Fibroblast of villous mesenchyme (primary cell): Measurements from ENCODE around the gene STK33. TPM values are rescaled to one million over a fixed set of nuclear protein-coding genes. Genes with fewer than 3 reads are reported as not detected.

ENCODE experiments used
- DNase-seq: peaks from one replicate; pipeline ENCODE4 v3.0.0-alpha.2; 2010; ENCODE audit warnings: low read depth
- H3K4me3 ChIP-seq: 2 replicates; pipeline ENCODE4 v1.5.1; 2011; ENCODE audit warnings: low read depth, mild to moderate bottlenecking, low read length
- total RNA-seq: library from RNA; depleted of rRNA; stranded (reverse); fragments of >200 nt; gene quantifications from 2 replicates; pipeline ENCODE4 v1.2.3, GENCODE V29; 2012
- TF ChIP-seq, protein P1 (sequence below): IDR thresholded peaks from 2 replicates; pipeline ENCODE4 v1.5.1; 2012; ENCODE audit warnings: low read depth, mild to moderate bottlenecking, low read length; ENCODE audit not compliant: insufficient read depth

Gene STK33
- total RNA-seq, 1 donor, result 5.6 TPM

DNA sequence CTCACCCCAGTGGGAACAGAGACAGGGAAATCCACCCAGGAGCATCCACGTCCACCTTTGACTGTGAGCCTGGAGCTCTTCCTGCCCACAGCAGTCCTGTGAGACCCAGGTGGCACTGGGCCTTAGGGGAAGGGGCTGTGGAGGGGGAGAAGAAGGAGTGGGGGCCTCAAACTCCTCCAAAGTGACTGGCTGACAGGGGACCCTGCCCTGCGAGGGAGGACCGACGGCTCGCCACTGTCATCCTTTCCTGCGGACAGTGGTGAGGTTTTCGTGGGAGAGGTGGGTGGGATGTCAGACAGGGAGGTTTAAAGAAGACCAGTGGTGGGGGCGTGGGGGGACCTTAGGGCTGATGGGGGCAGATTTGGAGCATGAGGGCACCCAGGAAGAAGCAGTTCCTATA is 237.8 kb downstream of the STK33 start:
- DNase-seq, result no peak
- TF ChIP-seq, protein P1, sequence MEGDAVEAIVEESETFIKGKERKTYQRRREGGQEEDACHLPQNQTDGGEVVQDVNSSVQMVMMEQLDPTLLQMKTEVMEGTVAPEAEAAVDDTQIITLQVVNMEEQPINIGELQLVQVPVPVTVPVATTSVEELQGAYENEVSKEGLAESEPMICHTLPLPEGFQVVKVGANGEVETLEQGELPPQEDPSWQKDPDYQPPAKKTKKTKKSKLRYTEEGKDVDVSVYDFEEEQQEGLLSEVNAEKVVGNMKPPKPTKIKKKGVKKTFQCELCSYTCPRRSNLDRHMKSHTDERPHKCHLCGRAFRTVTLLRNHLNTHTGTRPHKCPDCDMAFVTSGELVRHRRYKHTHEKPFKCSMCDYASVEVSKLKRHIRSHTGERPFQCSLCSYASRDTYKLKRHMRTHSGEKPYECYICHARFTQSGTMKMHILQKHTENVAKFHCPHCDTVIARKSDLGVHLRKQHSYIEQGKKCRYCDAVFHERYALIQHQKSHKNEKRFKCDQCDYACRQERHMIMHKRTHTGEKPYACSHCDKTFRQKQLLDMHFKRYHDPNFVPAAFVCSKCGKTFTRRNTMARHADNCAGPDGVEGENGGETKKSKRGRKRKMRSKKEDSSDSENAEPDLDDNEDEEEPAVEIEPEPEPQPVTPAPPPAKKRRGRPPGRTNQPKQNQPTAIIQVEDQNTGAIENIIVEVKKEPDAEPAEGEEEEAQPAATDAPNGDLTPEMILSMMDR, result no peak
- no peak overlapping the region for H3K4me3 ChIP-seq

DNA sequence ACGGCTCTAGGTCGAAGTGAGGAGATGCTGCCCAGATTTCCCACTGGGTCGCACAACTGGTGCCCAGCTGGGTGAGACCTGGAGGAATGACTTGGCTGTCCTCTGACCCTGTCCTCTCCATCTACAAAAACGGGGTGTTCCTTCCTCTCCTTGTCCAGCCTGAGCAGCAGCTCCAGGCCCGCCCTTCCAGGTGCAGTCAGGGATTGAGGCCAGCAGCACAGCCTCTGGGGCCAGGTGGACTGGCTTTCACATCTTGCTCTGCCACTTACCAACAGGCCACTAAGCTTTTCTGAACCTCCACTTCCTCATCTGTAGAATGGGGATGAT is 238.6 kb downstream of the STK33 start:
- TF ChIP-seq, protein P1, result no peak

DNA sequence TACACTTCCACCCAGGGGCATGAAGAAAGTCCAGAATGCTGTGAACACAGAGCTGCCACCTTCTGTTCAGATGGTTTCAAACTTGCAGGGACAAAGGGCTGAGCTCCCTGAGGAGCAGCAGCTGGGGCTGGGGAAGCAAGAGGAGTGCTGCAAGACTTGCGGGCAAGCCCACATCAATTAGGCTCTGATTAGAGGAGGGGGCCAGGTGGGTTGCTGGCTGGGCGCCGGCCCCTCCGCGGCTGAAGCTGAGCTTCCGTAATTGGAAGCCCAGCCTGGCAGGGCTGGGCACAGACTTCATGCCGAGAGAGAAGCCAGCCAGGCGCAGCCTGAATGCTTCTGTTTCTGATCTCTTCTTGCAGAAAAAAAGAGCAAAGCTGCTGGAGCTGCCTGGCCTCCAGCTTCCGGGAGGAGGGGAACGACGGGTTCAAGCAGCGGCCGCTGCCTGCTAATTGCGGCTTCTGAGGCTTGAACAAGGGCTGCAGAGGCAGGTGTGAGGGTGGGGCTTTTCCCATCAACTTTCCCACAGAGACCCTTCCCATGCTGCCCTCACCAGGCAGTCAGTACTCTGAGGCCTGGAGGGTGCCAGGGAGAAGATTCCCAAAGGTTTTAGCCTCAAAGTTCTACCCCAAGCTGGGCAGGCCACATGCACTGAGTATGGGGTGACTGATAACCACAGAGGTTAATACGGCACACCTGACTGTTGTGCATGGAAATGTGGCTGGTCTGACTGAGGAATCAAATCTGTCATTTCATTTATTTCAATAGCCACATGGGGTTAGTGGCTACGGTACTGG is 239.2 kb downstream of the STK33 start:
- TF ChIP-seq, protein P1, result no peak
- DNase-seq, result no peak
- H3K4me3 ChIP-seq, result no peak overlapping the region

More for the DNA sequence above, 238.6 kb downstream of the STK33 start:
- DNase-seq, result no peak
- no peak overlapping the region for H3K4me3 ChIP-seq

DNA sequence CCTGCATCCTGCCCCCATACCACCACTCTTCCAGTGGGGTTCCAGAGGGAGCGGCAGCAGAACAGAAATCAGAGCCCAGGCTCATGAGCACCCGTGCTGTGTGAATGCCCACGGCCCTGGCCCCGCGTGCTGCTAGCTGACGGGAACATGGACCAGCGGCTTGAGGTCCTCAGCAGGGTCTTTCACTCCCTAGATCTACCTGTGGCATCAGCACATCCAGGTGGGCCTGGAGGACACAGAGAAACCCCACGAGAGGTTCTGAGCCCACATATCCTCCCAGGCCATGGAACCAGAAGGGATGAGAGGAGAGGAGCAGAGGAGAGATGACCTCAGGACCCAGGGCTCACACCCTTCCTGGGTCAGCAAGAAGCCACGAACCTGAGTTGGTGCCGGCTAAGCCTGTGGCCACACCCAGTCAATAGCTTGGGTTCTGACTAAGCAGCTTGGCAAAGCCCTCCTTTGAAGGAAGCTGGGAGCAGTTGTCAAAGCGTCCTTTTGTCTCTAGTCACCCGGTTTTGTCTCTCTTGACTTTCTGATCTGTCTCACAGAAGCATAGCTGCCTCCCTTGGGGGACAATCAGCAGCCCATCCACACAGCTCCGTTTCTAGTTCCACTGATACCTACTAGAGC is 241.0 kb downstream of the STK33 start:
- no peak for DNase-seq

DNA sequence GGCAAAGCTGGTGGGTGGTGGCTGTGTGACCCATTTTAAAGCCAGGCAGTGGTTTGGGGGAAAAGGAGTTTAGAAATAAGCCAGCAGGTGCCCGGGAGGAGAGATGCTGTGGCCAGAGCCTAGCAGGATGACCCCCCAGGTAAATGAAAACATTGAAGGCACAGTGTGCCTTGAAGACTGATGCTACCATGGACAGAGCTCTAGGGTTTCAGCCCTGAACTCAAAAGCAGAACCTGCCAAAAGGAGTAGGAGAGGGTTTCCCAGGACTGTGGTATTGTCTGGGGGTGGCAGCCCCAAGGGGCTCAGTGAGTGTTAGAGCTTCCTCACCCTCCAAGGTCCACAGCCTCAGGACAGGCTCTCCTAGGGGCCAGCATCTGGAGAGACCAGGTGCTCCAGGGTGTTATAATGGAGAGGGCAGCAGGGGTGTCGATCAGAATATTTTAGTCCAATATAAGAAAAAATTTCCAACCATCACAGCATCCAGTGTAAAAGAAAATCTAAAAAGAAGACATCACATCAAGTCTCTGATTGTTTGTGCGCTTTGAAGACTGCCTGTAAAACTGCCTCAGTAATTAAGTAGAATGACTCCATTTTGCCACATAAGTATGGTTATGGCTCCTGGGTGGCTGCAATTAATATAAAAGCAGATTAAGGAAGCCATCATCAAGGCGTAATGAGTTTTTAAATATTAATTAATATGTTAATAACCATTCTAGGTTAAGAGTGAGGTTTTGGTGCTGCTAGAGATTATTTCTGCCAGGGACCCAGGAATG is 241.7 kb downstream of the STK33 start:
- TF ChIP-seq, protein P1, result no peak
- no peak overlapping the region for H3K4me3 ChIP-seq
- DNase-seq, result no peak

More for the DNA sequence above, 241.0 kb downstream of the STK33 start:
- H3K4me3 ChIP-seq, result no peak overlapping the region
- TF ChIP-seq, protein P1, result no peak

DNA sequence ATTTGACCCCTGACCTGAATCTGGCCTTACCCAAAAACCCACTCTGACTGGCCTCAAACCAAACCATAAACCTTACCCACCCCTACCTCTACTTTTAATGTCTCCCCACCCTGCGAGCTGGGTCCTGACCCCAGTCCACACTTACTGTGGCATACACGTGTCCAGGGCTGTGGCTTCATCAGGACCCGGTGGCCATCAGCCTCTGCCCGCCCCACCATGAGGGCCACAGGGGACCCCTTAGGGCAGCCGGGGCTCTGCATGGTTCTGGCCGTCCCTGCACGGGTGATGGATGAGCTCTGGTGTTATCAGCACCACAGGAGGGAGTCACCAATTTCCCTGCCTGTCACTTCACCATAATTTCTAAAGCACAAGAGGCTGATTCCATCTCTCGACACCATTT is 242.8 kb downstream of the STK33 start:
- no peak overlapping the region for H3K4me3 ChIP-seq
- no peak for DNase-seq
- TF ChIP-seq, protein P1, result no peak
